ENCODE results near the gene HCN1. TPM values are rescaled to one million over a fixed set of nuclear protein-coding genes. Genes with fewer than 3 reads are reported as not detected.
A peak's percentile ranks its signal among the peaks of the same experiment; 100 is the strongest.

The HCN1 gene
- total RNA-seq, 1 experiment from 2014 or later, result not detected

DNA sequence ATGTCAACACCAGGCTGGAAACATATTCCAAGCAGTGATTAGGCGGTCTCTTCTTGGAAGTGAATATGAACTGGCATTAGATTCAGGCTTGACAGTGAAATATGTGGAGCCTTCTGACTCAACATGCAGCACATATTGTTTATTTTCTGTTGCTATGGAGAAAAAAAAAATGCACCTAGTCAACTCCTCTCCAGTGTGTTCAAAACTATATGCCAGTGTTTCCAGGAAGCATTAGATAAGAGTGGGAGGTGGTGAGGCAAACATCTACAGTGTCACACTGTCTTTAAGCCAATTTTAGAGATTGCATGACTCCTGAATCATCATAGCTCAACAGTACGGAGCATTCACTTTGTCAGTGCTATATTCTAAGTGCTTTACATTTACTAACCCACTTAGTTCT lies 117.9 kb downstream of the HCN1 start:
- no peak for TF ChIP-seq CTCF (IDR thresholded peaks at IDR 0.05; ENCODE audit: unreplicated experiment)
- intact Hi-C loops (cut with micrococcal nuclease), result loop anchor here (5.0 kb wide), 1 partner anchor 126 kb away; no protein-coding TSS in a partner anchor
- Mint-ChIP-seq H3K27ac (ENCODE audit: low read depth, unreplicated experiment) (peak overlapping the region; percentile 96), H3K27me3 (ENCODE audit: insufficient read depth, unreplicated experiment) (no peaks in the 10 kb centered on the region), H3K9me3 (ENCODE audit: unreplicated experiment) (no peaks in the 10 kb centered on the region), H3K36me3 (ENCODE audit: insufficient read depth, unreplicated experiment) (no peaks in the 10 kb centered on the region), H3K4me1 (ENCODE audit: insufficient read depth, unreplicated experiment) (peaks cover 16% of the 10 kb centered on the region), H3K4me3 (ENCODE audit: unreplicated experiment) (no peak overlapping the region)
- CTCF ChIA-PET, result no interaction called here
- BruUV-seq (replicated peaks), result no TSS peak
- DNase-seq (ENCODE audit: unreplicated experiment), result peak; percentile 84
- POLR2A ChIA-PET, result interaction anchor here (0.7 to 1.4 kb wide), 3 partner anchors 12 to 73 kb away, joined by 3 to 4 read pairs (median 3); no protein-coding TSS in a partner anchor

DNA sequence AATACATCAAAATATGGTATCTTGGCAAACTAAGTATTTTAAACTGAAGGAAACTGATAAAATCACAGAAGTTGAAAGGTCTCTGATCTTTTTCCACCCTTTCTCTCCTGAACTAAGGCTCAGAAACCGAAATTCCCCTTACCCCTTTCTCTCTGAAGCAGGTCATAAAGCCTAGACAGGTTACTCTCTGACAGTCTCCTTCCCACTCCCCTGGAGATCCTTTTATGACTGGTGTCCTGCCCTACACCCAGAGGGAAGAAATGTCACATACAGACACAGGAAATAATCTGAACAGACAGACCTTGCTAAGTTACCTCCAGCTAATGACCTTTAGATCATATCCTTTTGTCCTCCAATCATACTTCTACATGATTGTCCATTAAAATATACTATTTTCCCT lies 127.4 kb downstream of the HCN1 start:
- intact Hi-C loops (cut with micrococcal nuclease), result no loop called here
- Mint-ChIP-seq H3K27me3 (ENCODE audit: insufficient read depth, unreplicated experiment) (no peaks in the 10 kb centered on the region), H3K4me3 (ENCODE audit: unreplicated experiment) (no peak overlapping the region), H3K9me3 (ENCODE audit: unreplicated experiment) (no peaks in the 10 kb centered on the region), H3K36me3 (ENCODE audit: insufficient read depth, unreplicated experiment) (no peaks in the 10 kb centered on the region), H3K4me1 (ENCODE audit: insufficient read depth, unreplicated experiment) (no peaks in the 10 kb centered on the region), H3K27ac (ENCODE audit: low read depth, unreplicated experiment) (no peak overlapping the region)
- no peak for TF ChIP-seq CTCF (IDR thresholded peaks at IDR 0.05; ENCODE audit: unreplicated experiment)
- POLR2A ChIA-PET, result no interaction called here
- DNase-seq (ENCODE audit: unreplicated experiment), result no peak
- CTCF ChIA-PET, result interaction anchor here (0.6 kb wide), 1 partner anchor 85 kb away, joined by 3 read pairs; no protein-coding TSS in a partner anchor
- no TSS peak for BruUV-seq (replicated peaks)

- Mint-ChIP-seq H3K27ac (ENCODE audit: low read depth, unreplicated experiment) (no peak overlapping the region), H3K36me3 (ENCODE audit: insufficient read depth, unreplicated experiment) (no peaks in the 10 kb centered on the region), H3K4me1 (ENCODE audit: insufficient read depth, unreplicated experiment) (no peaks in the 10 kb centered on the region), H3K9me3 (ENCODE audit: unreplicated experiment) (no peaks in the 10 kb centered on the region), H3K4me3 (ENCODE audit: unreplicated experiment) (no peak overlapping the region), H3K27me3 (ENCODE audit: insufficient read depth, unreplicated experiment) (no peaks in the 10 kb centered on the region)
- intact Hi-C loops (cut with micrococcal nuclease), result no loop called here
- ChIA-PET CTCF (no interaction called here), POLR2A (no interaction called here)
- no peak for DNase-seq (ENCODE audit: unreplicated experiment)
- BruUV-seq (replicated peaks), result no TSS peak
- TF ChIP-seq CTCF (IDR thresholded peaks at IDR 0.05; ENCODE audit: unreplicated experiment), result no peak
Observed at GRCh38 chr5:45542421-45542820, 153.8 kb downstream of the HCN1 start.

- Mint-ChIP-seq H3K9me3 (ENCODE audit: unreplicated experiment) (no peaks in the 10 kb centered on the region), H3K36me3 (ENCODE audit: insufficient read depth, unreplicated experiment) (no peaks in the 10 kb centered on the region), H3K27ac (ENCODE audit: low read depth, unreplicated experiment) (no peak overlapping the region), H3K27me3 (ENCODE audit: insufficient read depth, unreplicated experiment) (no peaks in the 10 kb centered on the region), H3K4me3 (ENCODE audit: unreplicated experiment) (no peak overlapping the region), H3K4me1 (ENCODE audit: insufficient read depth, unreplicated experiment) (no peaks in the 10 kb centered on the region)
- intact Hi-C loops (cut with micrococcal nuclease), result no loop called here
- CTCF ChIA-PET, result interaction anchor here (0.6 to 0.7 kb wide), 2 partner anchors 200 to 242 kb away, joined by 3 to 4 read pairs; no protein-coding TSS in a partner anchor
- POLR2A ChIA-PET, result no interaction called here
- BruUV-seq (replicated peaks), result no TSS peak
- no peak for TF ChIP-seq CTCF (IDR thresholded peaks at IDR 0.05; ENCODE audit: unreplicated experiment)
- no peak for DNase-seq (ENCODE audit: unreplicated experiment)
Observed at GRCh38 chr5:45533663-45534062, 162.5 kb downstream of the HCN1 start.

Measured in MCF 10A (cell line).